Liver (tissue), 9 donors: ENCODE results near the gene CYFIP1. TPM values are rescaled to one million over a fixed set of nuclear protein-coding genes. Genes with fewer than 3 reads are reported as not detected.

ENCODE experiments used
- DNase-seq: peaks from one replicate; pipeline ENCODE4 v3.0.0-alpha.2; 2017; ENCODE audit warnings: low spot score
- H3K27ac ChIP-seq, 2 donors: one replicate each; pipeline ENCODE4 v1.7.0; 2013; ENCODE audit warnings: inconsistent platforms in 2 of 2, low read length in 2 of 2, control low read depth in 1 of 2, low read depth in 1 of 2, mild to moderate bottlenecking in 1 of 2
- H3K27me3 ChIP-seq, 4 donors: one replicate each; pipeline versions ENCODE4 v1.6.1 to v1.7.0; 2013; ENCODE audit warnings: low read length in 3 of 4, inconsistent platforms in 1 of 4, mild to moderate bottlenecking in 1 of 4, moderate library complexity in 1 of 4; ENCODE audit not compliant: control insufficient read depth in 4 of 4, insufficient read depth in 4 of 4
- H3K36me3 ChIP-seq, 4 donors: one replicate each; pipeline versions ENCODE4 v1.6.1 to v1.7.0; 2013; ENCODE audit warnings: low read length in 3 of 4, mild to moderate bottlenecking in 3 of 4, low read depth in 1 of 4, moderate library complexity in 1 of 4; ENCODE audit not compliant: control insufficient read depth in 4 of 4, insufficient read depth in 3 of 4
- H3K4me1 ChIP-seq, 4 donors: one replicate each; pipeline versions ENCODE4 v1.6.1 to v1.7.0; 2013; ENCODE audit warnings: low read length in 3 of 4, mild to moderate bottlenecking in 3 of 4, moderate library complexity in 1 of 4; ENCODE audit not compliant: control insufficient read depth in 4 of 4, insufficient read depth in 4 of 4
- H3K4me3 ChIP-seq, 3 donors: one replicate each; pipeline versions ENCODE4 v1.6.1 to v1.7.0; 2013; ENCODE audit warnings: low read length in 3 of 3, control low read depth in 1 of 3, low read depth in 1 of 3, mild to moderate bottlenecking in 1 of 3
- H3K9ac ChIP-seq, 2 donors: one replicate each; pipeline ENCODE4 v1.7.0; 2013; ENCODE audit warnings: low read length in 2 of 2, mild to moderate bottlenecking in 2 of 2, moderate library complexity in 2 of 2, control low read depth in 1 of 2, low read depth in 1 of 2
- H3K9me3 ChIP-seq, 4 donors: one replicate each; pipeline versions ENCODE4 v1.6.1 to v1.7.0; 2013; ENCODE audit warnings: low read length in 3 of 4; ENCODE audit not compliant: control insufficient read depth in 4 of 4
- EGR1 ChIP-seq, 2 donors: IDR thresholded peaks; 2 replicates each; pipeline ENCODE4 v1.6.1; 2016 to 2018; ENCODE audit warnings: antibody characterized with exemption in 2 of 2, low read depth in 2 of 2
- FOXA1 ChIP-seq: IDR thresholded peaks from 2 replicates; pipeline ENCODE4 v1.6.1; 2016; ENCODE audit warnings: antibody characterized with exemption
- FOXA2 ChIP-seq: IDR thresholded peaks from 2 replicates; pipeline ENCODE4 v1.6.1; 2016; ENCODE audit warnings: antibody characterized with exemption
- GABPA ChIP-seq, 2 donors: IDR thresholded peaks in 1 of 2; conservative IDR thresholded peaks in 1 of 2; 2 replicates each; pipeline ENCODE4 v1.6.1; 2016; ENCODE audit warnings: antibody characterized with exemption in 2 of 2, mild to moderate bottlenecking in 1 of 2, moderate library complexity in 1 of 2
- HNF4A ChIP-seq, 2 donors: conservative IDR thresholded peaks; 2 replicates each; pipeline ENCODE4 v1.6.1; 2016; ENCODE audit warnings: antibody characterized with exemption in 2 of 2, mild to moderate bottlenecking in 2 of 2
- HNF4G ChIP-seq: IDR thresholded peaks from 2 replicates; pipeline ENCODE4 v1.6.1; 2016; ENCODE audit warnings: antibody characterized with exemption
- JUND ChIP-seq, 2 donors: IDR thresholded peaks; 2 replicates each; pipeline ENCODE4 v1.6.1; 2016; ENCODE audit warnings: antibody characterized with exemption in 2 of 2
- NR2F2 ChIP-seq: IDR thresholded peaks from 2 replicates; pipeline ENCODE4 v1.6.1; 2016; ENCODE audit warnings: antibody characterized with exemption
- RAD21 ChIP-seq, 2 donors: IDR thresholded peaks; 2 replicates each; pipeline ENCODE4 v1.6.1; 2016; ENCODE audit warnings: antibody characterized with exemption in 2 of 2, mild to moderate bottlenecking in 2 of 2
- RXRA ChIP-seq, 2 donors: IDR thresholded peaks; 2 replicates each; pipeline ENCODE4 v1.6.1; 2017 to 2018; ENCODE audit warnings: antibody characterized with exemption in 2 of 2, mild to moderate bottlenecking in 1 of 2
- SP1 ChIP-seq: IDR thresholded peaks from 2 replicates; pipeline ENCODE4 v1.6.1; 2018; ENCODE audit warnings: antibody characterized with exemption, mild to moderate bottlenecking
- TAF1 ChIP-seq: conservative IDR thresholded peaks from 2 replicates; pipeline ENCODE4 v1.6.1; 2016; ENCODE audit warnings: antibody characterized with exemption, mild to moderate bottlenecking
- YY1 ChIP-seq: IDR thresholded peaks from 2 replicates; pipeline ENCODE4 v1.6.1; 2016; ENCODE audit warnings: antibody characterized with exemption, mild to moderate bottlenecking
- WGBS: extraction: QIAGEN DNeasy Blood & Tissue Kit; methylation state at CpG from one replicate; pipeline ENCODE4 v1.1.7; 2013; 5-methylcytosine and 5-hydroxymethylcytosine counted together
- polyA plus RNA-seq, 2 donors: library from polyadenylated mRNA; stranded (reverse) in 1 of 2; unstranded in 1 of 2; fragments of 200-250 nt in 1 of 2; fragments of >200 nt in 1 of 2; fragmentation: Nextera tagmentation in 1 of 2; extraction: Ambion mirVana in 1 of 2; gene quantifications; one replicate each; pipeline versions ENCODE4 v1.2.1 to v1.2.3, GENCODE V29; 2013 to 2015
- total RNA-seq, 2 donors: library from RNA; depleted of rRNA; stranded (reverse); fragments of >200 nt; gene quantifications; one replicate each; pipeline ENCODE4 v1.2.3, GENCODE V29; 2014
- TF ChIP-seq, protein P1 (sequence below): IDR thresholded peaks from 2 replicates; pipeline ENCODE4 v1.6.1; 2016; ENCODE audit warnings: antibody characterized with exemption
- TF ChIP-seq, protein P2 (sequence below): IDR thresholded peaks from 2 replicates; pipeline ENCODE4 v1.6.1; 2016; ENCODE audit warnings: antibody characterized with exemption, mild to moderate bottlenecking
- TF ChIP-seq, protein P3 (sequence below): fragments of 150-350 bp; IDR thresholded peaks from 2 replicates; pipeline ENCODE4 v1.5.1; 2017; ENCODE audit warnings: improper control_type of control experiment, low read depth, low read length; ENCODE audit not compliant: missing input control
- TF ChIP-seq, protein P4 (sequence below): IDR thresholded peaks from 2 replicates; pipeline ENCODE4 v1.6.1; 2016; ENCODE audit warnings: antibody characterized with exemption
- TF ChIP-seq, protein P5 (sequence below): IDR thresholded peaks from 2 replicates; pipeline ENCODE4 v1.6.1; 2016; ENCODE audit warnings: antibody characterized with exemption
- donor health status: healthy.
- donor health status: healthy.
- donor health status: healthy.
- donor health status: healthy.
- donor health status: healthy.

The CYFIP1 gene
- total and polyA plus RNA-seq, 4 donors, result 13.5 to 48.3 (median 38.3) TPM

DNA sequence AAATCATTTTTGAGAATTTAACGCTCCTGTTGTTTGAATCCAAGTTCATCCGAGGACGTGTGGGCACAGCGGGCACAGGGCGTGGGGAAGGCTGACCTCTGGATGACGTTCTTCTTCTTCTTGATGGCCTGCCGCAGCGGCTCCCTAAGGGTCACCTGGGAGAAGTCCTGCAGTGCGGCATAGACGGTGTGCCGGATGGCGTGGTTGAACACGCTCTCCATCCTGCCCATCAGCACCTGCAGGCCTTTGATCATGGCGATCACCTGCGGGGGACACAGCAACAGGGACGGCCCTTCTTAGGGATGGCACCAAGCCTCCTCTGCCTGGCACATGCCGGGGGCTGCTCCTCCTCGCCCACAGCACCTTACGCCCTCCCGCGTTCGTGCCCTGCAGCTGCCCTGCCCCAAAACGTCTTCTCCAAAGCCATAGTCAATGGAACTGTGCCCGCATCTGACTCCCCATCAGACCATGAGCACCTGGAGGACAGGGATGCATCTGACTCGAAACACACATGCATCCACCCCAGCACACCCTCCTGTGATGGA is 61.5 kb downstream of the CYFIP1 start (continued):
- TF ChIP-seq, protein P1, sequence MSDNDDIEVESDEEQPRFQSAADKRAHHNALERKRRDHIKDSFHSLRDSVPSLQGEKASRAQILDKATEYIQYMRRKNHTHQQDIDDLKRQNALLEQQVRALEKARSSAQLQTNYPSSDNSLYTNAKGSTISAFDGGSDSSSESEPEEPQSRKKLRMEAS, result no peak

DNA sequence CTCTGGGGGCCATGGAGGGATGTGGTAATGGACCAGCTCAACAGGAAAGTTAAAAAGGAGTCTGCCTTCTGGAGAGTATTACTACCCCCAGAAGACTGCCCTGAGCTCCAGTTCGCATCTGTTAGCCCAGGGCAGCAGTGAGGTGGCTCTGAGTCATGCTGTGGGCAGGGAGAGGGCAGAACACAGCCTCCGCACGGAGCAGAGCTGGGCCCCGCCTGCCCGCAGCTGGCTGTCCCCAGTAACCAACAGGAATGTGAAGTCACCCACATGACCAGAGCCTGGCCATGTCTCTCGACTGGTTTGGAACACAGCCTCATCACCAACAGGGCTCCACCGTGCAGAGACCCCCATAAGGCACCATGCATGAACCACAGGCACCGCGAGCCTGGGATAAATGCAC is 62.1 kb downstream of the CYFIP1 start:
- Histone ChIP-seq H3K4me1 (no peaks in the 10 kb centered on the region), H3K27me3 (no peaks in the 10 kb centered on the region), H3K9me3 (no peaks in the 10 kb centered on the region), H3K36me3 (peaks cover 5 to 52% (median 19%) of the 10 kb centered on the region in 4 donors), H3K27ac (no peak overlapping the region), H3K4me3 (no peak overlapping the region), H3K9ac (no peak overlapping the region)
- WGBS, result 98% methylated on average over 9 of the region's 9 CpGs
- DNase-seq, result no peak
- TF ChIP-seq HNF4G, result no peak
- TF ChIP-seq, protein P2, sequence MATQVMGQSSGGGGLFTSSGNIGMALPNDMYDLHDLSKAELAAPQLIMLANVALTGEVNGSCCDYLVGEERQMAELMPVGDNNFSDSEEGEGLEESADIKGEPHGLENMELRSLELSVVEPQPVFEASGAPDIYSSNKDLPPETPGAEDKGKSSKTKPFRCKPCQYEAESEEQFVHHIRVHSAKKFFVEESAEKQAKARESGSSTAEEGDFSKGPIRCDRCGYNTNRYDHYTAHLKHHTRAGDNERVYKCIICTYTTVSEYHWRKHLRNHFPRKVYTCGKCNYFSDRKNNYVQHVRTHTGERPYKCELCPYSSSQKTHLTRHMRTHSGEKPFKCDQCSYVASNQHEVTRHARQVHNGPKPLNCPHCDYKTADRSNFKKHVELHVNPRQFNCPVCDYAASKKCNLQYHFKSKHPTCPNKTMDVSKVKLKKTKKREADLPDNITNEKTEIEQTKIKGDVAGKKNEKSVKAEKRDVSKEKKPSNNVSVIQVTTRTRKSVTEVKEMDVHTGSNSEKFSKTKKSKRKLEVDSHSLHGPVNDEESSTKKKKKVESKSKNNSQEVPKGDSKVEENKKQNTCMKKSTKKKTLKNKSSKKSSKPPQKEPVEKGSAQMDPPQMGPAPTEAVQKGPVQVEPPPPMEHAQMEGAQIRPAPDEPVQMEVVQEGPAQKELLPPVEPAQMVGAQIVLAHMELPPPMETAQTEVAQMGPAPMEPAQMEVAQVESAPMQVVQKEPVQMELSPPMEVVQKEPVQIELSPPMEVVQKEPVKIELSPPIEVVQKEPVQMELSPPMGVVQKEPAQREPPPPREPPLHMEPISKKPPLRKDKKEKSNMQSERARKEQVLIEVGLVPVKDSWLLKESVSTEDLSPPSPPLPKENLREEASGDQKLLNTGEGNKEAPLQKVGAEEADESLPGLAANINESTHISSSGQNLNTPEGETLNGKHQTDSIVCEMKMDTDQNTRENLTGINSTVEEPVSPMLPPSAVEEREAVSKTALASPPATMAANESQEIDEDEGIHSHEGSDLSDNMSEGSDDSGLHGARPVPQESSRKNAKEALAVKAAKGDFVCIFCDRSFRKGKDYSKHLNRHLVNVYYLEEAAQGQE, result no peak
- no peak for TF ChIP-seq GABPA (IDR thresholded peaks at IDR 0.05 in 1 of 2, conservative IDR thresholded peaks at IDR 0.05 in 1 of 2)
- no peak for TF ChIP-seq JUND (IDR thresholded peaks at IDR 0.05)
- TF ChIP-seq RXRA (IDR thresholded peaks at IDR 0.05), result no peak
- TF ChIP-seq FOXA1, result no peak
- TF ChIP-seq EGR1 (IDR thresholded peaks at IDR 0.05; ENCODE audit: low read depth in 2 of 2), result no peak
- TF ChIP-seq, protein P3, sequence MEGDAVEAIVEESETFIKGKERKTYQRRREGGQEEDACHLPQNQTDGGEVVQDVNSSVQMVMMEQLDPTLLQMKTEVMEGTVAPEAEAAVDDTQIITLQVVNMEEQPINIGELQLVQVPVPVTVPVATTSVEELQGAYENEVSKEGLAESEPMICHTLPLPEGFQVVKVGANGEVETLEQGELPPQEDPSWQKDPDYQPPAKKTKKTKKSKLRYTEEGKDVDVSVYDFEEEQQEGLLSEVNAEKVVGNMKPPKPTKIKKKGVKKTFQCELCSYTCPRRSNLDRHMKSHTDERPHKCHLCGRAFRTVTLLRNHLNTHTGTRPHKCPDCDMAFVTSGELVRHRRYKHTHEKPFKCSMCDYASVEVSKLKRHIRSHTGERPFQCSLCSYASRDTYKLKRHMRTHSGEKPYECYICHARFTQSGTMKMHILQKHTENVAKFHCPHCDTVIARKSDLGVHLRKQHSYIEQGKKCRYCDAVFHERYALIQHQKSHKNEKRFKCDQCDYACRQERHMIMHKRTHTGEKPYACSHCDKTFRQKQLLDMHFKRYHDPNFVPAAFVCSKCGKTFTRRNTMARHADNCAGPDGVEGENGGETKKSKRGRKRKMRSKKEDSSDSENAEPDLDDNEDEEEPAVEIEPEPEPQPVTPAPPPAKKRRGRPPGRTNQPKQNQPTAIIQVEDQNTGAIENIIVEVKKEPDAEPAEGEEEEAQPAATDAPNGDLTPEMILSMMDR, result no peak
- TF ChIP-seq FOXA2, result no peak
- TF ChIP-seq, protein P4, sequence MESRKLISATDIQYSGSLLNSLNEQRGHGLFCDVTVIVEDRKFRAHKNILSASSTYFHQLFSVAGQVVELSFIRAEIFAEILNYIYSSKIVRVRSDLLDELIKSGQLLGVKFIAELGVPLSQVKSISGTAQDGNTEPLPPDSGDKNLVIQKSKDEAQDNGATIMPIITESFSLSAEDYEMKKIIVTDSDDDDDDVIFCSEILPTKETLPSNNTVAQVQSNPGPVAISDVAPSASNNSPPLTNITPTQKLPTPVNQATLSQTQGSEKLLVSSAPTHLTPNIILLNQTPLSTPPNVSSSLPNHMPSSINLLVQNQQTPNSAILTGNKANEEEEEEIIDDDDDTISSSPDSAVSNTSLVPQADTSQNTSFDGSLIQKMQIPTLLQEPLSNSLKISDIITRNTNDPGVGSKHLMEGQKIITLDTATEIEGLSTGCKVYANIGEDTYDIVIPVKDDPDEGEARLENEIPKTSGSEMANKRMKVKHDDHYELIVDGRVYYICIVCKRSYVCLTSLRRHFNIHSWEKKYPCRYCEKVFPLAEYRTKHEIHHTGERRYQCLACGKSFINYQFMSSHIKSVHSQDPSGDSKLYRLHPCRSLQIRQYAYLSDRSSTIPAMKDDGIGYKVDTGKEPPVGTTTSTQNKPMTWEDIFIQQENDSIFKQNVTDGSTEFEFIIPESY, result no peak
- no peak for TF ChIP-seq NR2F2

DNA sequence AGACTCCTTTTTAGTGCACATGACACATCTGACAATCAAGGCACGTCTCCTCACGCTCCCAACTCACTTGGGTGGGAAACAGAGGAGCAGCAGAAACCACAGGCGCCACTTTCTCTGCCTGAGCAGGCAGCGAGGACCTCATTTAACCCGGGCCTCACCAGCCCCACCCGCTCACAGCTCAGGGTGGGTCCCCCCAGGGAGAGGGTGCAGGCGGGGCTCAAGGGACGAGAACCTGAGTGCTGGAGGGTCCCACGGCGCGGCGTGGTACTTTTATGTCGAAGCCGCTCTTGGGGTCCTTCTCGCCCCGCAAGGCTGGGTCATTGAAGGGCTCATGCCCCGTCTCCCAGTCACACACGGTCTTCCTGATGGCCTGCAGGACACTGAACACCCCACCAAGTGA is 62.6 kb downstream of the CYFIP1 start:
- H3K4me1 ChIP-seq, result no peaks in the 10 kb centered on the region
- no peak overlapping the region for H3K9ac ChIP-seq
- no peaks in the 10 kb centered on the region for H3K27me3 ChIP-seq
- TF ChIP-seq FOXA1, result no peak
- TF ChIP-seq HNF4A (conservative IDR thresholded peaks at IDR 0.05), result no peak
- no peak for TF ChIP-seq NR2F2
- TF ChIP-seq, protein P5, sequence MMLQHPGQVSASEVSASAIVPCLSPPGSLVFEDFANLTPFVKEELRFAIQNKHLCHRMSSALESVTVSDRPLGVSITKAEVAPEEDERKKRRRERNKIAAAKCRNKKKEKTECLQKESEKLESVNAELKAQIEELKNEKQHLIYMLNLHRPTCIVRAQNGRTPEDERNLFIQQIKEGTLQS, result no peak
- TF ChIP-seq TAF1, result no peak
- no peak for TF ChIP-seq FOXA2
- no peak for TF ChIP-seq SP1
- TF ChIP-seq, protein P4, result no peak
- TF ChIP-seq GABPA (IDR thresholded peaks at IDR 0.05 in 1 of 2, conservative IDR thresholded peaks at IDR 0.05 in 1 of 2), result no peak
- no peak for TF ChIP-seq JUND (IDR thresholded peaks at IDR 0.05)
- TF ChIP-seq HNF4G, result no peak
- TF ChIP-seq, protein P1, result no peak
- TF ChIP-seq YY1, result no peak
- TF ChIP-seq RXRA (IDR thresholded peaks at IDR 0.05), result no peak
- no peak for TF ChIP-seq RAD21 (IDR thresholded peaks at IDR 0.05)
- no peak for DNase-seq
- no peaks in the 10 kb centered on the region for H3K9me3 ChIP-seq
- H3K36me3 ChIP-seq, result peaks cover 5 to 56% (median 20%) of the 10 kb centered on the region in 4 donors
- H3K4me3 ChIP-seq, result no peak overlapping the region
- WGBS, result 98% methylated on average over 18 of the region's 18 CpGs
- no peak overlapping the region for H3K27ac ChIP-seq
